Panc1 (cell line): ENCODE results near the gene MAML3.

Source experiments
- CTCF ChIP-seq: fragments of 450-650 bp; IDR thresholded peaks from 2 replicates; pipeline ENCODE4 v1.5.1; 2017; ENCODE audit warnings: mild to moderate bottlenecking
- POLR2AphosphoS5 ChIP-seq: IDR thresholded peaks from 2 replicates; pipeline ENCODE4 v1.6.1; 2012; ENCODE audit warnings: mild to moderate bottlenecking, low read depth, low read length, moderate library complexity
- SIN3A ChIP-seq: IDR thresholded peaks from 2 replicates; pipeline ENCODE4 v1.6.1; 2012; ENCODE audit warnings: low read depth, mild to moderate bottlenecking, low read length, moderate library complexity, borderline replicate concordance; ENCODE audit not compliant: insufficient read depth
- TCF7L2 ChIP-seq: IDR thresholded peaks from 2 replicates; pipeline ENCODE4 v1.6.1; 2011; ENCODE audit warnings: mild to moderate bottlenecking, low read depth, low read length, inconsistent platforms
- TF ChIP-seq, protein P1 (sequence below), 2 experiments: IDR thresholded peaks; 2 replicates each; pipeline ENCODE4 v1.6.1; 2011 to 2012; ENCODE audit warnings: low read depth in 2 of 2, control low read depth in 1 of 2, low read length in 1 of 2, mild to moderate bottlenecking in 1 of 2, moderate library complexity in 1 of 2; ENCODE audit not compliant: insufficient read depth in 1 of 2

DNA sequence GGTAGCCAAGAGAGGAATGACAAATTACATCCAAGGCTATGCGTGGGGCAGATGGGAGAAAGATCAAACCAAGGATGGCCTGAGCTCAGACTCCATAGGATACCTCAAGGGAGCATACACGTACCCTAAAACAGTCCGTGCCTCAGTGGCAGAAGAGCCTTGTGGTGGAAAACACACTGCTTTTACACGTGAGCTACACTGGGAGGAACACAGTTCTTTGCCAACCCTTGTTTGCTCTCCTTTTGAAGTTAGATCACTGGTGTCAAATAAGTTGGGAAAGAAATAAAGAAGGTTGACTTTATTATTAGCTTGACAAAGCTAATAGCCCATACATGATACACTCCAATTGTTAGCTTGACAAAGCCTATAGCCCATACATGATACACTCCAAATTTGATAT is 346.5 kb downstream of the MAML3 start:
- TF ChIP-seq CTCF (no peak), POLR2AphosphoS5 (no peak), TCF7L2 (no peak), SIN3A (no peak)
- TF ChIP-seq, protein P1, sequence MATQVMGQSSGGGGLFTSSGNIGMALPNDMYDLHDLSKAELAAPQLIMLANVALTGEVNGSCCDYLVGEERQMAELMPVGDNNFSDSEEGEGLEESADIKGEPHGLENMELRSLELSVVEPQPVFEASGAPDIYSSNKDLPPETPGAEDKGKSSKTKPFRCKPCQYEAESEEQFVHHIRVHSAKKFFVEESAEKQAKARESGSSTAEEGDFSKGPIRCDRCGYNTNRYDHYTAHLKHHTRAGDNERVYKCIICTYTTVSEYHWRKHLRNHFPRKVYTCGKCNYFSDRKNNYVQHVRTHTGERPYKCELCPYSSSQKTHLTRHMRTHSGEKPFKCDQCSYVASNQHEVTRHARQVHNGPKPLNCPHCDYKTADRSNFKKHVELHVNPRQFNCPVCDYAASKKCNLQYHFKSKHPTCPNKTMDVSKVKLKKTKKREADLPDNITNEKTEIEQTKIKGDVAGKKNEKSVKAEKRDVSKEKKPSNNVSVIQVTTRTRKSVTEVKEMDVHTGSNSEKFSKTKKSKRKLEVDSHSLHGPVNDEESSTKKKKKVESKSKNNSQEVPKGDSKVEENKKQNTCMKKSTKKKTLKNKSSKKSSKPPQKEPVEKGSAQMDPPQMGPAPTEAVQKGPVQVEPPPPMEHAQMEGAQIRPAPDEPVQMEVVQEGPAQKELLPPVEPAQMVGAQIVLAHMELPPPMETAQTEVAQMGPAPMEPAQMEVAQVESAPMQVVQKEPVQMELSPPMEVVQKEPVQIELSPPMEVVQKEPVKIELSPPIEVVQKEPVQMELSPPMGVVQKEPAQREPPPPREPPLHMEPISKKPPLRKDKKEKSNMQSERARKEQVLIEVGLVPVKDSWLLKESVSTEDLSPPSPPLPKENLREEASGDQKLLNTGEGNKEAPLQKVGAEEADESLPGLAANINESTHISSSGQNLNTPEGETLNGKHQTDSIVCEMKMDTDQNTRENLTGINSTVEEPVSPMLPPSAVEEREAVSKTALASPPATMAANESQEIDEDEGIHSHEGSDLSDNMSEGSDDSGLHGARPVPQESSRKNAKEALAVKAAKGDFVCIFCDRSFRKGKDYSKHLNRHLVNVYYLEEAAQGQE (IDR thresholded peaks at IDR 0.05; ENCODE audit: insufficient read depth in 1 of 2, low read depth in 2 of 2, low read length in 1 of 2), result no peak
